ENCODE results near the gene RPLP1.
A peak's percentile ranks its signal among the peaks of the same experiment; 100 is the strongest.

RPLP1 gene

DNA sequence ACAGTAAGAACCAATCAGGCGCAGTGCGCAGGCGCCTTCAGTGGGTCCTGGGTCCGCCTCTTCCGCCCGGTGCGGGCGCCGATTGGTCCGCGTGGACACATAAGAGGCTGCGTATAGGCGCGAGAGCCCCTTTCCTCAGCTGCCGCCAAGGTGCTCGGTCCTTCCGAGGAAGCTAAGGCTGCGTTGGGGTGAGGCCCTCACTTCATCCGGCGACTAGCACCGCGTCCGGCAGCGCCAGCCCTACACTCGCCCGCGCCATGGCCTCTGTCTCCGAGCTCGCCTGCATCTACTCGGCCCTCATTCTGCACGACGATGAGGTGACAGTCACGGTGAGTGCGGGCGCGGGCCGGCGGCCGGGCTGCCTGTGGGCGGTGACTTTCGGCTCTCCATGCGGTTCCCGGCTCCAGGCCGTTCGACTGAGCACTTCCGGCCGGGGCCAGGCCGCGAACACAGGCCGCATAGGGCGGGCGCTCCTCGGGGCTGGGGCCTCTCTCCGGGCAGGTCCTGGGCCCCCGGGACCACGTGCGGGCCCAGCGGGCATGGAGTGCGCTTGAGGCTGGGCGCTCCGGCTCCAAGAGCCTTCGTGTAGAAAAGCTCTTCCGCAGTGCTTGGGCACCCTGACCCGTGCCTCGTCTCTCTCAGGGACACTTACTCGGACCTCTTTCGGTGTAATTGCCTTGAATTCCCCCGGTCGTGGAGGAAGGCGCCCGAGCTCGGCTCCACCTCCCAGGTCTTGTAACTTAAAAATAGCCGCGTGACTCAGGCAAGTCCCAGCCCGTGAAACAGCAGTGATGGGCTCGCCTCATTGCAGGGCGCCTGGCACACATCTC is at the start of gene RPLP1:
TSS of gene RPLP1 (plus strand) at position 127 of the 830 bp plus-strand sequence. CDS start at position 258, 131 bp downstream.
- peak; percentile 93 for DNase-seq (ENCODE audit: low read depth)

- DNase-seq (ENCODE audit: low read depth), result no peak
These were observed 49.0 kb upstream of the RPLP1 start for GRCh38 chr15:69403594-69403993.

GRCh38 chr15:69405110-69405509 is 47.5 kb upstream of the RPLP1 start:
- no peak for DNase-seq (ENCODE audit: low read depth)

- DNase-seq (ENCODE audit: low read depth), result no peak
These were observed 44.8 kb upstream of the RPLP1 start for GRCh38 chr15:69407719-69408400.

- DNase-seq (ENCODE audit: low read depth), result no peak
These were observed 43.8 kb upstream of the RPLP1 start for GRCh38 chr15:69408841-69409240.

- DNase-seq (ENCODE audit: low read depth), result peak; percentile 21
These were observed 42.3 kb upstream of the RPLP1 start for GRCh38 chr15:69410248-69410874.

GRCh38 chr15:69412274-69412673 is 40.3 kb upstream of the RPLP1 start:
- DNase-seq (ENCODE audit: low read depth), result no peak

DNA sequence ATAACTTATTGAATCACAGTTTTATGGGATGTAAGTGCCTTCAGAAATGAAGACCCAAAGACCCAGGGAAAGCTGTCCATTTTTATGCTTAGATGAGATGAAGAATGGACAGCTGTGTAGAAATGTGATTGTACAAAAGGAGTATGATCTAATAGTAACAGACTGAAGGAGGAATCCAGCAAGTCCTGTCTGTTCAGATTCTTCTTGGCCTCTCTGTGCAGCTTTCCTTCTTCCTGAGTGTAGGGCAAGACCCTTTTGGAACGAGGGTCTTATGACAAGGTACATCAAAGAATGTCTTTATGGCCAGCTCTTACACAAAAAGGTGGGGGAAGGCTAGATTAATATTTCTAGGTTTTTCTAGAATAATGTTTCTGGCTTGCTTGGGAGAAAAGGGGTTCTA is 39.9 kb upstream of the RPLP1 start:
- DNase-seq (ENCODE audit: low read depth), result no peak

- peak; percentile 89 for DNase-seq (ENCODE audit: low read depth)
These were observed 38.6 kb upstream of the RPLP1 start, which contains the start of gene KIF23 for GRCh38 chr15:69413822-69414700. Gene KIF23 (plus strand): TSS chr15:69414349. CDS start chr15:69414466, 117 bp downstream.

- no peak for DNase-seq (ENCODE audit: low read depth)
These were observed 37.9 kb upstream of the RPLP1 start for GRCh38 chr15:69414701-69415167.

DNA sequence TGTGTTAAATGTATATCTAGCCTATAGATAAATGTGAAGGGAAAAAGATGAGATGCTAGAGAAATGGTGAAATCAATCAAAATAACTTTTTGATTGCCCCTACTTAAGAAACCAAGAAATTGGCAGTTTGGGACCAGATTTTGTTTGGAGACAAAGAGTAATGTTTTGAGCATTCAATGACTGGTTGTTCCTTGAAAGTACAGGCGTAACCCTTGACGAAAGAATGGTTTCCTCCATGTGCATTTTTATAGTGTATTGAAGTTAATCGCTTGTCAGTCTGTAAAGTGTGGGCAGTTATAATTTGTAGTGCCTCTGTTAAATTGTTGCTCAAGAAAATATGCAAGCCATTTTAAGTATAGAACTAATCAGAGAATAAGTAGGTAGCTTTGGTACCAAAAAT is 37.2 kb upstream of the RPLP1 start:
- DNase-seq (ENCODE audit: low read depth), result no peak

DNA sequence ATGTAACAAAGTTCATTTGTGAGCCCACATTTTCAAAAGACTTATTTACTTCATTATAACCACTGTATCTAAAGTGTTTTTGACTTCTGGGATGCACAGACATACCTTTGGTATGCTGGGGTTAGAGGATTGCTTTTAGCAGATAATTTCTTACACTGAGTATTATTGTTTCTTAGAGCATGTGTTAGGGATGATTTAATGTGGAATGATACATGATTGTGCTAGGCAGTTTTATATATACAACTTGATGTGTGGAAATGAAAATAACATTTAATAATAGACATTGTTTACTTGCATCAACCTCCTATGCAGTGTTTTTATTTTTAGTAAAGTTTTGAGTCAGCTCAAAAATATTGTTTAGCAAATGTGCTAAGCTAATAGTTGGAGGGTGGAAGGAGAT is 35.0 kb upstream of the RPLP1 start:
- no peak for DNase-seq (ENCODE audit: low read depth)

- DNase-seq (ENCODE audit: low read depth), result no peak
These were observed 31.1 kb upstream of the RPLP1 start for GRCh38 chr15:69421498-69421897.

- DNase-seq (ENCODE audit: low read depth), result no peak
These were observed 30.2 kb upstream of the RPLP1 start for GRCh38 chr15:69422336-69422895.

GRCh38 chr15:69424001-69424400 is 28.6 kb upstream of the RPLP1 start:
- no peak for DNase-seq (ENCODE audit: low read depth)

DNA sequence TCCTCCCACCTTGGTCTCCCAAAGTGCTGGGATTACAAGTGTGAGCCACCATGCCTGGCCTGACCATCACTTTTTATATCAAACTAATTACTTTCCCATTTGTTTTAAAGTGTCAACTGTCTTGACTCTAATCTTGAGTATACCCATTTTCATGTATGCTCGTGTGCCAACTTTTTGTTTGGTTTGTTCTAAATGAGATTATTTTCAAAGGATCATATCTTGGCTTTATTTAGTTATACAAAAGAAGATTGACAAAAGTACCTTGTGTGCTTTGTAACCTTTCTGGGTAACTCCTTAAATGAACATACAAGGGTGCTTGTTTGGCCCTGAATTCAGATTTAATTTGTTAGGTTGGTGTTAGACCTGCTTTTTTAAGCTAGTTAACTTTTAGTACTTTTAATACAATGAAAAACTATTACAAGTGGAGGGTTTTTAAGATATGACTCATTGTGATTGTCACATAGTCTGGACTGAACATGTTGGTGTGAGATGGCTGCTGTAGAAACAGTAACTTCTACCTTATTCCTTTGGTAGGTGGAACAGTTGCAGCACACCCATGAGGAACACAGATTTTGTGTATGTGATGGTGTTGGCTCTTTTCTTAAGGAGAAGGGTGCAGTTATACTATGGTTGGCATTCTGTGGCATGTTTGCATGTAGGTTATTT is 27.7 kb upstream of the RPLP1 start:
- no peak for DNase-seq (ENCODE audit: low read depth)

- DNase-seq (ENCODE audit: low read depth), result no peak
These were observed 18.8 kb upstream of the RPLP1 start for GRCh38 chr15:69433831-69434230.

DNA sequence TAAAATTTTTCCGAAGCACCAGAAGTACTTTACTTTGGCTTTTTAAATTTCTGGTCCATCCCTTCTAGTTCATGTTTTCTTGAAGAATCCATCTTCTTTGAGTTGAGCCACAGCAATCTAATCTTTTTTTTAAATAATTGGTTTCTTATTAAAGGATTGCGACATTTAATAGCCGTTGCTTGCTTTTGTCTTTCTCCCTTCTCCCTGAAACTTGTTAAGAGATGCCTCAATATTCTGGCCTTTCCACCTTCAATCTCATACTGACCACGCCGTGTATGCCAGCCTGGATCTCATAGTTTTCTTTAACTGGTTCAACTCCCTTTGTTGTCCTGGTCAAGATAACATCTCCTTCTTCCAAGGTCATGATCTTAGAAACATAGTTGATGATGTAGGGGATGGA is 18.4 kb upstream of the RPLP1 start:
- DNase-seq (ENCODE audit: low read depth), result no peak

- DNase-seq (ENCODE audit: low read depth), result no peak
These were observed 17.9 kb upstream of the RPLP1 start for GRCh38 chr15:69434679-69435078.

- no peak for DNase-seq (ENCODE audit: low read depth)
These were observed 16.6 kb upstream of the RPLP1 start for GRCh38 chr15:69435985-69436384.

- no peak for DNase-seq (ENCODE audit: low read depth)
These were observed 15.7 kb upstream of the RPLP1 start for GRCh38 chr15:69436951-69437350.

All from stimulated activated CD4-positive, alpha-beta T cell treated with anti-CD3 and anti-CD28 coated beads, Interleukin-2, amount 100 ng/mL, for 4 hours (primary cell).